Sigmoid colon (tissue), 7 donors: ENCODE results near the gene FNDC3A. TPM values are rescaled to one million over a fixed set of nuclear protein-coding genes. Genes with fewer than 3 reads are reported as not detected.

ENCODE experiments used
- DNase-seq: peaks from one replicate; pipeline ENCODE4 v3.0.0-alpha.2; 2019
- H3K27ac ChIP-seq, 4 donors: fragments of 200-600 bp; sonication (generic); one replicate each; pipeline ENCODE4 v1.5.1; 2016 to 2019; ENCODE audit warnings: mild to moderate bottlenecking in 1 of 4
- H3K27me3 ChIP-seq, 3 donors: fragments of 200-600 bp; sonication (generic); one replicate each; pipeline ENCODE4 v1.5.1; 2019; ENCODE audit warnings: mild to moderate bottlenecking in 1 of 3
- H3K36me3 ChIP-seq, 4 donors: fragments of 200-600 bp; sonication (generic); one replicate each; pipeline ENCODE4 v1.5.1; 2016 to 2019
- H3K4me1 ChIP-seq, 4 donors: fragments of 200-600 bp; sonication (generic); one replicate each; pipeline ENCODE4 v1.5.1; 2017 to 2019
- H3K4me3 ChIP-seq, 4 donors: fragments of 200-600 bp; sonication (generic); one replicate each; pipeline ENCODE4 v1.5.1; 2017 to 2019; ENCODE audit warnings: mild to moderate bottlenecking in 2 of 4, moderate library complexity in 1 of 4
- H3K9me3 ChIP-seq, 4 donors: fragments of 200-600 bp in 3 of 4; sonication (generic) in 3 of 4; one replicate each; pipeline versions ENCODE4 v1.5.1 to v1.6.1; 2013 to 2019
- EP300 ChIP-seq, 4 donors: sonication (generic); formaldehyde crosslinking; IDR thresholded peaks; one replicate each; pipeline ENCODE4 v1.6.1; 2017; ENCODE audit warnings: antibody characterized with exemption in 4 of 4
- POLR2A ChIP-seq, 2 donors: fragments of 450-650 bp; IDR thresholded peaks; one replicate each; pipeline ENCODE4 v1.6.1; 2016; ENCODE audit warnings: antibody characterized with exemption in 2 of 2, mild to moderate bottlenecking in 2 of 2, moderate library complexity in 2 of 2
- POLR2AphosphoS5 ChIP-seq, 4 donors: sonication (generic); formaldehyde crosslinking; IDR thresholded peaks; one replicate each; pipeline ENCODE4 v1.6.1; 2017; ENCODE audit warnings: antibody characterized with exemption in 4 of 4
- WGBS, 2 donors: extraction: QIAGEN DNeasy Blood & Tissue Kit; methylation state at CpG; one replicate each; pipeline ENCODE4 v1.1.7; 2013; 5-methylcytosine and 5-hydroxymethylcytosine counted together
- intact Hi-C: fragments of 100-400 bp; cut with DNase I; formaldehyde crosslinking; loops from one replicate; pipeline ENCODE4 v1.15.1; 2023
- polyA plus RNA-seq, 3 donors: library from polyadenylated mRNA; stranded (reverse); fragments of 200-250 nt; gene quantifications; one replicate each; pipeline ENCODE4 v1.2.3, GENCODE V29; 2013
- total RNA-seq, 4 donors: library from RNA; depleted of rRNA; stranded (reverse); fragments of >200 nt; gene quantifications; one replicate each; pipeline ENCODE4 v1.1.0, GENCODE V29; 2016
- TF ChIP-seq, protein P1 (sequence below), 4 experiments: fragments of 450-650 bp in 3 of 4; fragments of 200-600 bp in 1 of 4; IDR thresholded peaks; one replicate each; pipeline ENCODE4 v1.5.1; 2016 to 2019; ENCODE audit warnings: antibody characterized with exemption in 4 of 4, mild to moderate bottlenecking in 3 of 4, moderate library complexity in 2 of 4
- donor health status: healthy with polysubstance abuse.
- donor health status: Bipolar disorder and iron deficiency.
- donor health status: healthy.

Gene FNDC3A
- total and polyA plus RNA-seq, 7 donors, result 14.4 to 61.4 (median 47.8) TPM

- Histone ChIP-seq H3K36me3 (no peaks in the 10 kb centered on the region), H3K27ac (no peak overlapping the region), H3K27me3 (no peaks in the 10 kb centered on the region), H3K4me3 (no peak overlapping the region), H3K4me1 (peaks cover 0 to 7% (median 2%) of the 10 kb centered on the region in 4 donors), H3K9me3 (no peaks in the 10 kb centered on the region)
- intact Hi-C loops, result no loop called here
- TF ChIP-seq POLR2AphosphoS5 (IDR thresholded peaks at IDR 0.05) (no peak), EP300 (IDR thresholded peaks at IDR 0.05) (no peak), POLR2A (IDR thresholded peaks at IDR 0.05) (no peak)
- TF ChIP-seq, protein P1, sequence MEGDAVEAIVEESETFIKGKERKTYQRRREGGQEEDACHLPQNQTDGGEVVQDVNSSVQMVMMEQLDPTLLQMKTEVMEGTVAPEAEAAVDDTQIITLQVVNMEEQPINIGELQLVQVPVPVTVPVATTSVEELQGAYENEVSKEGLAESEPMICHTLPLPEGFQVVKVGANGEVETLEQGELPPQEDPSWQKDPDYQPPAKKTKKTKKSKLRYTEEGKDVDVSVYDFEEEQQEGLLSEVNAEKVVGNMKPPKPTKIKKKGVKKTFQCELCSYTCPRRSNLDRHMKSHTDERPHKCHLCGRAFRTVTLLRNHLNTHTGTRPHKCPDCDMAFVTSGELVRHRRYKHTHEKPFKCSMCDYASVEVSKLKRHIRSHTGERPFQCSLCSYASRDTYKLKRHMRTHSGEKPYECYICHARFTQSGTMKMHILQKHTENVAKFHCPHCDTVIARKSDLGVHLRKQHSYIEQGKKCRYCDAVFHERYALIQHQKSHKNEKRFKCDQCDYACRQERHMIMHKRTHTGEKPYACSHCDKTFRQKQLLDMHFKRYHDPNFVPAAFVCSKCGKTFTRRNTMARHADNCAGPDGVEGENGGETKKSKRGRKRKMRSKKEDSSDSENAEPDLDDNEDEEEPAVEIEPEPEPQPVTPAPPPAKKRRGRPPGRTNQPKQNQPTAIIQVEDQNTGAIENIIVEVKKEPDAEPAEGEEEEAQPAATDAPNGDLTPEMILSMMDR (IDR thresholded peaks at IDR 0.05), result no peak
- no peak for DNase-seq
These were observed 47.7 kb downstream of the FNDC3A start for GRCh38 chr13:49023431-49023830.

DNA sequence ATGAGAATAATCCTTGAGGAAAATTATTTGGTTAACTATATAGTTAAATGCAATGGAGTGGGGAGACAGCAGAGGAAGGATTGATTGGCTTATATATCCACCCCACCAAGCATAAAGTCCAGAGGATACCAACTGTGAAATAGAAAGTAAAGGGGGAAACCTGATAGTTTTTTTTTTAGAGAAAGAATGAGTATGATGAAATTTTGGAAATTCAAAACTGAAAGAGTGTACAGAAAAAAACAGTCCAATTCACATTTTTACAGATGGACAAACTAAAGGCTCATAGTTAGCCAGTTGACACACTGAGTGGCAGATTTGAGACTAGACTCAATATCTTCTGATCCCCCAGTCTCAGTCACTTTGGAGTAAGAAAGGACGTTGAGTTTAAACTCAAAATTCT lies 51.1 kb downstream of the FNDC3A start:
- Histone ChIP-seq H3K36me3 (no peaks in the 10 kb centered on the region), H3K27ac (no peak overlapping the region), H3K9me3 (no peaks in the 10 kb centered on the region), H3K4me3 (no peak overlapping the region), H3K27me3 (no peaks in the 10 kb centered on the region), H3K4me1 (no peaks in the 10 kb centered on the region)
- intact Hi-C loops, result no loop called here
- WGBS, 2 donors, result 0% methylated on average over 1 of the region's 1 CpG
- no peak for TF ChIP-seq POLR2AphosphoS5 (IDR thresholded peaks at IDR 0.05)
- TF ChIP-seq, protein P1 (IDR thresholded peaks at IDR 0.05), result no peak
- no peak for TF ChIP-seq EP300 (IDR thresholded peaks at IDR 0.05)
- TF ChIP-seq POLR2A (IDR thresholded peaks at IDR 0.05), result no peak
- no peak for DNase-seq

DNA sequence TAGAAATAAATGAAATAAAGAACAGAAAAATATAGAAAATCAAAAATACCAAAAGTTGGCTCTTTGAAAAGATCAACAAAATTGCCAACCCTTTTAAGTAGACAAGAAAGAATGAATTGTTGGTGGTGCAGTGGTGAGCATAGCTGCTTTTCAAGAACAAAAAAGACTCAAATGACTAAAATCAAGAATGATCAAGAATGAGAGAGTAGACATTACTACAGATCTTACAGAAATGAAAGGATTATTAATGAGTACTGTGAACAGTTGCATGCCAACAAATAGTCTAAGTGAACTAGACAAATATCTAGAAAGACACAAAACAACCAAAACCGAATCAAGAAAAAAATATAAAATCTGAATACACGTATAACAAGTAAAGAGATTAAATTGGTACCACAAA lies 53.9 kb downstream of the FNDC3A start:
- no peak overlapping the region for H3K27ac ChIP-seq
- TF ChIP-seq POLR2A (IDR thresholded peaks at IDR 0.05) (no peak), EP300 (IDR thresholded peaks at IDR 0.05) (no peak), POLR2AphosphoS5 (IDR thresholded peaks at IDR 0.05) (no peak)
- TF ChIP-seq, protein P1 (IDR thresholded peaks at IDR 0.05), result no peak
- intact Hi-C loops, result no loop called here
- no peaks in the 10 kb centered on the region for H3K9me3 ChIP-seq
- 89 to 93% methylated on average over 2 of the region's 2 CpGs for WGBS, 2 donors
- H3K4me1 ChIP-seq, result no peaks in the 10 kb centered on the region
- H3K4me3 ChIP-seq, result no peak overlapping the region
- no peaks in the 10 kb centered on the region for H3K27me3 ChIP-seq
- H3K36me3 ChIP-seq, result no peaks in the 10 kb centered on the region
- DNase-seq, result no peak

DNA sequence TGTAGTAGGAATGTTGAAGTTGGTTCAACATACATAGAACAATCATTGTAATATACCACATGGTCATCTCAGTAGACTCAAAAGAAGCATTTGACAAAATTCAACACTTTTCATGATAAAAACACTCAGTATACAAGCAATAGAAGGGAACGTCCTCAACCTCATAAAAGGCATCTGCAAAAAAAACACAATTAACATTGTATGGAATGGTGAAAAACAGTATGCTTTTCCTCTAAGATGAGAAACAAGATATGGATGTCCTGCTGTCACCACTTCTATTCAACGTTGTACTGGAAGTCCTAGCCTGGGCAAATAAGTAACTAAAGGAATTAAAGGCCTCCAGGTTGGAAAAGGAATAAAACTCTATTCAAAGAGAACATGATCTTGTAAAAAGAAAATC lies 54.5 kb downstream of the FNDC3A start:
- Histone ChIP-seq H3K9me3 (no peaks in the 10 kb centered on the region), H3K27ac (no peak overlapping the region), H3K36me3 (no peaks in the 10 kb centered on the region), H3K4me1 (no peaks in the 10 kb centered on the region), H3K27me3 (no peaks in the 10 kb centered on the region), H3K4me3 (no peak overlapping the region)
- WGBS, 2 donors, result 88 to 90% methylated on average over 2 of the region's 2 CpGs
- DNase-seq, result no peak
- TF ChIP-seq, protein P1 (IDR thresholded peaks at IDR 0.05), result no peak
- TF ChIP-seq EP300 (IDR thresholded peaks at IDR 0.05) (no peak), POLR2A (IDR thresholded peaks at IDR 0.05) (no peak), POLR2AphosphoS5 (IDR thresholded peaks at IDR 0.05) (no peak)
- intact Hi-C loops, result no loop called here

DNA sequence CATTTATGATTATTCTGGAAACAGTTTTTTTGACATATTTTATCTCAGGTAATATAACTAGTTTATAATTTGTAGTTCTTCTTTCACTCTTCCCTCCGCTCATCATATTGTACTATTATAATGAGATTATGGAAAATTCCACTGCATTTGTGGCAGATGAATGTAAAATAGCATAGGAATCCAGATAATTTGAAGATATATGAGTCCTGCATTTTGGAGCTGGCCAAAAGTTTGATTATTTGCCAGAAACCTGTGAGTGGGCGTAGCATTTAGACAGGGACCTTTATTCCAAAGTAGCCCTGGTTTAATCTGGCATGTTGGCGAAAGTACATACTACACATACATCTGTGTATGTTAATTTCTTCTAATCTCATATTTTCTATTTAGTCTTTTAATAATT lies 65.2 kb downstream of the FNDC3A start:
- intact Hi-C loops, result no loop called here
- Histone ChIP-seq H3K4me1 (no peaks in the 10 kb centered on the region), H3K4me3 (no peak overlapping the region), H3K27me3 (no peaks in the 10 kb centered on the region), H3K36me3 (peaks cover 0 to 3% (median 0%) of the 10 kb centered on the region in 4 donors), H3K27ac (no peak overlapping the region), H3K9me3 (no peaks in the 10 kb centered on the region)
- WGBS, 2 donors, result 96 to 98% methylated on average over 3 of the region's 3 CpGs
- DNase-seq, result no peak
- TF ChIP-seq, protein P1 (IDR thresholded peaks at IDR 0.05), result no peak
- TF ChIP-seq EP300 (IDR thresholded peaks at IDR 0.05) (no peak), POLR2A (IDR thresholded peaks at IDR 0.05) (no peak), POLR2AphosphoS5 (IDR thresholded peaks at IDR 0.05) (no peak)
